VCaP (cell line): ENCODE results near the gene ULK1.

Experiments
- H3K27ac ChIP-seq: fragments of 450-650 bp; 2 replicates; pipeline ENCODE4 v1.5.1; 2017
- TF ChIP-seq, protein P1 (sequence below): fragments of 450-650 bp; conservative IDR thresholded peaks from 2 replicates; pipeline ENCODE4 v1.5.1; 2017; ENCODE audit warnings: mild to moderate bottlenecking, moderate library complexity

The ULK1 gene

DNA sequence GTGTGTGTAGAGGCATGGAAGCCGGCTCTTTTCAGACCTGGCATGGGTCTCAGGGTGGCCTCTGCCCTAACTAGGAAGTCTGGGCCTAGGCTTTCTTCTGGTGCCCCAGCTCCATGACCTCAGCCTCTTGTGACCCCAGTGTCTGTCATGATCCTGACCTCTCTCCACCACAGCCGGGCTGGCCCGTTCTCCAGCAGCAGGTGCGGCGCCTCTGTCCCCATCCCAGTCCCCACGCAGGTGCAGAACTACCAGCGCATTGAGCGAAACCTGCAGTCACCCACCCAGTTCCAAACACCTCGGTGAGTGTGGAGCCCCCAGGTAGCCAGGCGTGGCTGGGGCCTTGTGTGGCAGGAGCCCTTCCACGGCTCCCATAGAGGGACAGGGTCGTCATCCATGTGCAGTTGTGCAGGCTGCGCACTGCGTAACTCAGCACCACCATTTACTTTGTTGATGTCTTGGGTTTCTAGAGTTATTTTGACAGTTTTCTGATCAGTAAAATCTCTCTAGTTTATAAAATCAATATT is 19.8 kb downstream of the ULK1 start:
- TF ChIP-seq, protein P1, sequence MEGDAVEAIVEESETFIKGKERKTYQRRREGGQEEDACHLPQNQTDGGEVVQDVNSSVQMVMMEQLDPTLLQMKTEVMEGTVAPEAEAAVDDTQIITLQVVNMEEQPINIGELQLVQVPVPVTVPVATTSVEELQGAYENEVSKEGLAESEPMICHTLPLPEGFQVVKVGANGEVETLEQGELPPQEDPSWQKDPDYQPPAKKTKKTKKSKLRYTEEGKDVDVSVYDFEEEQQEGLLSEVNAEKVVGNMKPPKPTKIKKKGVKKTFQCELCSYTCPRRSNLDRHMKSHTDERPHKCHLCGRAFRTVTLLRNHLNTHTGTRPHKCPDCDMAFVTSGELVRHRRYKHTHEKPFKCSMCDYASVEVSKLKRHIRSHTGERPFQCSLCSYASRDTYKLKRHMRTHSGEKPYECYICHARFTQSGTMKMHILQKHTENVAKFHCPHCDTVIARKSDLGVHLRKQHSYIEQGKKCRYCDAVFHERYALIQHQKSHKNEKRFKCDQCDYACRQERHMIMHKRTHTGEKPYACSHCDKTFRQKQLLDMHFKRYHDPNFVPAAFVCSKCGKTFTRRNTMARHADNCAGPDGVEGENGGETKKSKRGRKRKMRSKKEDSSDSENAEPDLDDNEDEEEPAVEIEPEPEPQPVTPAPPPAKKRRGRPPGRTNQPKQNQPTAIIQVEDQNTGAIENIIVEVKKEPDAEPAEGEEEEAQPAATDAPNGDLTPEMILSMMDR, result no peak
- no peak overlapping the region for H3K27ac ChIP-seq

DNA sequence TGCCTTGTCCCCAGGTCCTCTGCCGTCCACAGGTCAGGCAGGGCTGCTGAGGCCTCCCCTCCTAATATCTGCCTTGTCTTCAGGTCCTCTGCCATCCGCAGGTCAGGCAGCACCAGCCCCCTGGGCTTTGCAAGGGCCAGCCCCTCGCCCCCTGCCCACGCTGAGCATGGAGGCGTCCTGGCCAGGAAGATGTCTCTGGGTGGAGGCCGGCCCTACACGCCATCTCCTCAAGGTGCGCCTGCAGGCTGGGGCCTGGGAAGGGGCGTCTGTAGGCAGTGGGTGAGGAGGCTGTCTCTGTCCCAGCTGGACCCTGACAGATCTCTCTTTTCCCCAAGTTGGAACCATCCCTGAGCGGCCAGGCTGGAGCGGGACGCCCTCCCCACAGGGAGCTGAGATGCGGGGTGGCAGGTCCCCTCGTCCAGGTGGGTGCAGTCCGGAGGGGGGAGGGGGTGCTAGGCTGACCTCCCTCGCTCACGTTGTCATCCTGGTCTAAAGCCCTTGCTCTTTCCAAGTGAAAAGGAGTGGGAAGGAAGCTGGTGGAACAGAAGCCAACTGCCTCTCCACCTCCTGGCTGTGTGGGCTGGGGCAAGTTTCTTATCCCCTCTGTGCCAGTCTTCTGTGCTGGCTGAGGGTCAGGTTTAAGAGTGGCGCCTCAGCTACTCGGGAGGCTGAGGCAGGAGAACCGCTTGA is 20.7 kb downstream of the ULK1 start:
- TF ChIP-seq, protein P1, result no peak

DNA sequence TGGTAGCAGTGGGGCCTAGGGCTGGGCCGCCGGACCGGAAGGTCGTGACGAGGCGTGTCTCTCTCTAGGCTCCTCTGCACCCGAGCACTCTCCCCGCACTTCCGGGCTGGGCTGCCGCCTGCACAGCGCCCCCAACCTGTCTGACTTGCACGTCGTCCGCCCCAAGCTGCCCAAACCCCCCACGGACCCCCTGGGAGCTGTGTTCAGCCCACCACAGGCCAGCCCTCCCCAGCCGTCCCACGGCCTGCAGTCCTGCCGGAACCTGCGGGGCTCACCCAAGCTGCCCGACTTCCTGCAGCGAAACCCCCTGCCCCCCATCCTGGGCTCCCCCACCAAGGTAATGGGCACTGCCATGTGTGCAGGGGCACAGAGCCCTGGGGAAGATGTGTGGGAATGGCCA is 21.4 kb downstream of the ULK1 start:
- no peak overlapping the region for H3K27ac ChIP-seq
- TF ChIP-seq, protein P1, result no peak

More for the DNA sequence above, 20.7 kb downstream of the ULK1 start:
- no peak overlapping the region for H3K27ac ChIP-seq

DNA sequence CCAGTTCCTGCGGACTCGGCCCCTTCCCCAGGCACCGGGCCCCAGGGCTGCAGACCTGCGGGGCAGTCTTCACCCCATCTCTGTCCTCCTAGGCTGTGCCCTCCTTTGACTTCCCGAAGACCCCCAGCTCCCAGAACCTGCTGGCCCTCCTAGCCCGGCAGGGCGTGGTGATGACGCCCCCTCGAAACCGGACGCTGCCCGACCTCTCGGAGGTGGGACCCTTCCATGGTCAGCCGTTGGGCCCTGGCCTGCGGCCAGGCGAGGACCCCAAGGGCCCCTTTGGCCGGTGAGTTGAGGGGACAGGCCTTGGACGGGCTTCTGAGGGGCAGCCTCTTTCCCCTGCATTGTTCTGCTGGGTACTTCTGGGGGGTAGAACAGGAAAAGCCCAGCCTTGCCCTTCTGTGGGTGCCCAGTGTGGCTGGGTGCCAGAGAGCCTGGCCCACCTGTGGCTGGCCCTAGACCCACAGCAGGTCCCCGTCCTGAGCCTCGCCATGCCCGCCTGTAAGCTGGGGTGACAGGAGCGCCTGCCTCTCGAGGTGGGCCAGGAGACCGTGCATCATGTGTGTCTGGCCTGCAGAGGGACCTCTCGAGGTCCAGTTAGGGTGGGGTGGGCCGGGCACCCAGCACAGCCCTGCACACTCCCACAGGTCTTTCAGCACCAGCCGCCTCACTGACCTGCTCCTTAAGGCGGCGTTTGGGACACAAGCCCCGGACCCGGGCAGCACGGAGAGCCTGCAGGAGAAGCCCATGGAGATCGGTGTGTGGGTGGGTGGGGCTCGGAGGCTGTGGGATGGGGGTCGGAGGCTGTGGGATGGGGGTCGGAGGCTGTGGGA is 22.1 kb downstream of the ULK1 start:
- TF ChIP-seq, protein P1, result no peak
- no peak overlapping the region for H3K27ac ChIP-seq

DNA sequence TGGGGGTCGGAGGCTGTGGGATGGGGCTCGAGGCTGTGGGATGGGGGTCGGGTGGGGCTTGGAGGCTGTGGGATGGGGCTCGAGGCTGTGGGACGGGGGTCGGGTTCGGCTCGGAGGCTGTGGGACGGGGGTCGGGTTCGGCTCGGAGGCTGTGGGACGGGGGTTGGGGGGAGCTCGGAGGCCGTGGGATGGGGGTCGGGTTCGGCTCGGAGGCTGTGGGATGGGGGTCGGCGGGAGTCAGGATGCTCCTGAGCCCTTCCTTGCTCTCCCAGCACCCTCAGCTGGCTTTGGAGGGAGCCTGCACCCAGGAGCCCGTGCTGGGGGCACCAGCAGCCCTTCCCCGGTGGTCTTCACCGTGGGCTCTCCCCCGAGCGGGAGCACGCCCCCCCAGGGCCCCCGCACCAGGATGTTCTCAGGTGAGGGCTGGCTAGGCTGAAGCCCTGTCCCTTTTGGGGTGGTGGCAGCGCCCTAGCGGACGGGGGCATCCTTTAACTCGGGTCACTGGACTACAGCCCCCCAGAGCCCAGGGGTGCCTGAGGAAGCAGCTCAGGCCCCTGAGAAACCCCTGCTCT is 22.8 kb downstream of the ULK1 start:
- H3K27ac ChIP-seq, result no peak overlapping the region
- TF ChIP-seq, protein P1, result no peak

DNA sequence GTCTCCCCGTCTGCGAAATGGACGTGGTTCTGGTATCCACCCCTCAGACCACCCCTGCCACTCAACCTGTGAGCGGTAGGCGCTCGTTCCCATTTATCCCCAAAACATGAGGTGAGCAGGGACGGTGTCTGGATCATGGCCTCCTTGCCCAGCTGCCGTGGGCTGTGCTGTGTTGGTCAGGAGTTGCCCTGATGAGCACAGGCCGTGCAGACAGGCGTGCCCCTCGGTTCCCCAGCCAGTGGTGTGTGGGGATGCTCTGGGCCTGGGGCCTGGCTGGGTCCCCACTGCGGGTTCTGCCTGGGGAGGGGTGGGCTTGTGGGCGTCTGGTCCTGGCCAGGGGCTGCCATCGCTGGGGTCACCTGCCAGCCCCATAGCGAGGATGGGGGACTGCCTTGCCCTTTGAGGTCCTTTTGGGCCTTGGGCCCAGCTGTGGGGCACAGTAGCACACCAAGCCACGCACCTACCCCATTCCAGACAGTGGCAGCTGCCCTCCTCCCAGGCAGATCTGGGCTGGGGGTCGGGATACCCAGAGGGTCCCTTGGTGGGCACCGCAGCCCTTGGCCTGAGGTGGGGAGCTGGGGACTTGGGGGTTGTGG is 23.4 kb downstream of the ULK1 start:
- TF ChIP-seq, protein P1, result no peak

More for the DNA sequence above, 23.4 kb downstream of the ULK1 start:
- no peak overlapping the region for H3K27ac ChIP-seq
